HT1080 (cell line): ENCODE results near the gene RHOT2. TPM values are rescaled to one million over a fixed set of nuclear protein-coding genes. Genes with fewer than 3 reads are reported as not detected.

Source experiments
- DNase-seq: peaks from one replicate; pipeline ENCODE4 v3.0.0-alpha.2; 2015; ENCODE audit warnings: low read depth
- total RNA-seq: library from RNA; depleted of rRNA; stranded (reverse); fragments of >200 nt; shearing (Covaris generic); gene quantifications from 2 replicates; pipeline ENCODE4 v1.2.3, GENCODE V29; 2014

The RHOT2 gene
- total RNA-seq, 1 experiment from 2014 or later, result 95.4 TPM

DNA sequence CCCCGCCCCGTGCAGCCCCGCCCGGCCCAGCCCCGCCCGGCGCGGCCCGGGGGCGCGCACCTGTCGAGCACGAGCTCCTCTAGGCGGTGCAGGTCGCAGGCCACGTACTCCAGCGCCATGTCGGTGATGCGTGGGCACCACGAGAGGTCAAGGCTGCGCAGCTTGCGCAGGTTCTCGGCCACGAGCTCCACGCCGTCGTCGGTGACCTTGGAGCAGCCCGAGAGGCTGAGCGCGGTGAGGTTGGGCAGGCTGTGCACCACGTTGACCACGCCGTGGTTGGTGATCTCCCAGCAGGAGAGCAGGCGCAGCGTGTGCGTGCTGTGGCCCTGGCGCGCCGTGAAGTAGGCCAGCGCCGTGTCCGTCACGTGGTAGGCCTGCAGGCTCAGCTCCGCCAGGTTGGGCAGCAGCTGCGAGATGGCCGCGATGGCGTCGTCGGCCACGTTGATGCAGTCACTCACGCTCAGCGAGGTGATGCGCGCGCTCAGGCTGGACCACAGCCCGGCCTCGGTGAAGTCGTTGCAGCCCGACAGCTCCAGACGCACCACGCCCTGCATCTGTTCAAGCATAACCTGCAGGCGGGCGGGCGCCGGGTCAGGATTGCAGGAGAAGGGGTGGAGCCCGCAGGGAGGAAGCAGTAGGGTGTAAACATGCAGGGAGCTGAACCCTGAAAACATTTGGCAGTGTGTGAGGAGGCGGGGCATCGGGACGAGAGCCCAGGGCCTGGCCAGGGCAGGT, 27.6 kb downstream of the RHOT2 start:
- no peak for DNase-seq

DNA sequence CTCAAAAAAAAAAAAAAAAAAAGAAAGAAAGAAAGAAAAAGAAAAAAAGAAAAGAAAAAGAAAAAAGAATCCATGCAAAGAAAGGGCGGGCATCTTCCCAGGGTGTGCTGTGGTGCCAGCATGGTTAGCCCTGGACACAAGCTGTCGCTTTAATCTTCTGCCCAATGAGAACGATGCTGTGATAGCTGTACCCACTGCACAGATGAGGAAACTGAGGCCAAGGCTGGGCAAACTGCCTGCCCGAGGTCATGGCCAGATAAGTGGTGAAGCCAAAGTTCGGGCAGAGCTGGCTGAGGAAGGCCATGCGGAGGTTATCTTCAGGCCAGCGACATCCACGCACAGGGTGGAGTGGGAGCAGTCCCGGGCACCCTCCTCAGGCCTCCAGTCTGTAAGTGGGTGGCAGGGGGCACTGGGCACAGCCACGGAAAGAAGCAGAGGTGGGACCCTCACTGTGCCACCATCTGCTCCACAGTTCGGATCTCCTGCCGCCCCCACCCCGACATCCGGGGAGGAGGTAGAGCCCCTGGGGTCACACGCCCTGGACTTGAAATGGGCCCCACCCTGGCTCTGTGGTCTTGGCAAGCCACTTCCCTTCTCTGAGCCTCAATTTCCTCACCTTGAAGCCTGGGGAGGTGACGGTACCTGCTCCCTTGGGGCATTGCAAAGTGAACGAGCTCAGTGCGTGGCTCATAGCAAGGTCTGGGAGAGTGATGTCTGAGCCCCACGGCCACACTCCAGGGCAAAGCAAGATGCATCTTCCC, 31.2 kb downstream of the RHOT2 start:
- DNase-seq, result no peak

DNA sequence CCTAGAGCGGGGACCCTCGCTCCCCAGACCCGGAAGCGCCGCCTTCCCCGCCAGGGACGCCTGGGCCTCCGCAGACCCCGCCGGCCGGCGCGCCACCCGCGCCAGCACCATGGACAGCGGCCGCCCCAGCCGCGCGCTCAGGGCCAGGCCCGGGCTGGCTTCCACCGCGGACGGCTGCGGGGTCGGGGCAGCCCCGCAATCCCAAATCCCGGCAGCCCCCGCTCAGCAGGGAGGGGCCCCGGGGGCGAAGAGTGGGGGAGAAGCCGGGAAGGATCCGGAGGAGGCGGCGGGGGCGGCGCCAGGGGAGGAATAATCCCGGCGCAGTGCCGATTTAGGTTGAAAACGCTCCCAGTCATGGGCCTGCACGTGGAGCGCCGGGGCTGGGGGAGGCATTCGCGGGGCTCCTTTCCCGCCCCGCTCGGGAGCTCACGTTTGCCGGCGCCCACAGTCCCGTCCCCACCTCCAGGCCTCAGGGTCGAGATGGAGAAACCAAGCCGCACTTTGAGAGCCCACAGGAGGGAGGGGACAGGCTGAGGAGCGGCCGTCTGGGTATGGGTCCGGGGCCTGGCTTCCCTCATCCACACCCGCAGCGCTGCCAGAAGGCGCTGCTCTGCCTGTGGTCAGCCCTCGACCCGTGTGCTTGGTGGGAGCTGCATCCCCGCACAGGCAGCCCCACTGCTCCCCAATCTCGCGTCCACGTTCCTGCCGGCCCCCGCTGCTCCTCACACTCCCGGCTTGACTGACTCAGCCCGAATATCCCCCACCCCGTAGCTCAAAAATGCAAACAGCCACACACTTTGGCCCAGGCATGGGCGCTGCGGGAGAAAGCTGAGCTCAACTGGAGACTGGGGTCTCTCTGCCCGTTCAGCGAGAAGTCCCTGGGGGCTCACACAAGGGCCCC, 33.0 kb downstream of the RHOT2 start:
- DNase-seq, result no peak

DNA sequence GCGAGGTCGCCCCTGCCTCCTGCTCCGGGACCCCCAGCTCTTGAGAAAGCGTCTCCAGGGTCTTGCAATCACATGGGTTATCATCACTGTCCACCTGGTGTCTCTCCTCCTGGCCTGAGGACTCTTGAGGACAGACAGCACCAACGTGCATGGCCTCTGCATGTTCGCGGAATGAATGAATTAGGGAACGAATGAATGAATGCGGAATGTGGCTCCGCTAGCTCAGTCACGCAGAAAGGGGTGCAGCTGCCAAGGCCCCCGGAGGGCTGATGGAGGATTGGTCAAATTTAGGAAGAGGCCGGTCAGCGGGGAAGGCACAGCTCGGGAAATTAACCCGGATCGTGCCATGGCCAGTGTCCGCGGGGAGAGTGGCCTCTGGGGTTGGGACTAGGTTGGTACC, 34.4 kb downstream of the RHOT2 start:
- no peak for DNase-seq

DNA sequence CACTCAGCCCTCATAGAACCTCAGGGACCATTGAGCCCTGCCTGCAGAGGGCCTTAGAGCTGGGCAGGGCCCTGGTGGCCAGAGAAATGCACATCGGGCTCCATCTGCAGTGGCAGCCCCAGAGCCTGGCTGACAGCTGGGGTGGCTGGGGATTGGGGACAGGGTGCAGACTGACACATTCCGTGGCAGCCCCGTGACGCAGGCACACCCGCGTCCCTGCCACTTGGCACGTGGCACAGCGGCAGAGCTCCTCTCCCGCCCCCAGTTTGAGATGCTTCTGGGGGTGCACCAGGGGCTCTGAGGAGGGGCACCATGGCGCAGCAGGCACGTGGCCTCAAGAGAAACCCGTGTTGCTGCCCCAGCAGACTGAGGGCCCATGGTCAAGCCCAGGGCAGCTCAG, 35.5 kb downstream of the RHOT2 start:
- DNase-seq, result no peak

DNA sequence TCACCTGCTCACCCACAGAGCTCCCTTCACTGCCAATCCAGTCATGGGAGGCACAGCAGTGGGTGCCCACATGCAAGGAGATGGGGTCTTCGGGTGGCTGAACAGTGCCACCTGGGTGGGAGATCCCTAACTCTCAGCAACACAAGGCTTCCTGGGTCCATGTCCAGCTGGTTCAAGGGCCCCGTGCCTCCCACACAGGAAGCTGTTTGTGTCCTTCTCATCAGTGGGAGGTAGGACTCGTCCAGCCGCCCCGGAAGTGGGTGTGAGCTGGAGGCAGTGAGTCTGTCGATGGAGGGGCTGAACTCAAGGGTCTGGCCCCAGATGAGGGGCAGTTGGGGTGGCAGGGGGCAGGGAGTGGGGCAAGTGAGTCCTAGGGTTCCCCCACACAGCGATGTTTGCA, 36.1 kb downstream of the RHOT2 start:
- no peak for DNase-seq

DNA sequence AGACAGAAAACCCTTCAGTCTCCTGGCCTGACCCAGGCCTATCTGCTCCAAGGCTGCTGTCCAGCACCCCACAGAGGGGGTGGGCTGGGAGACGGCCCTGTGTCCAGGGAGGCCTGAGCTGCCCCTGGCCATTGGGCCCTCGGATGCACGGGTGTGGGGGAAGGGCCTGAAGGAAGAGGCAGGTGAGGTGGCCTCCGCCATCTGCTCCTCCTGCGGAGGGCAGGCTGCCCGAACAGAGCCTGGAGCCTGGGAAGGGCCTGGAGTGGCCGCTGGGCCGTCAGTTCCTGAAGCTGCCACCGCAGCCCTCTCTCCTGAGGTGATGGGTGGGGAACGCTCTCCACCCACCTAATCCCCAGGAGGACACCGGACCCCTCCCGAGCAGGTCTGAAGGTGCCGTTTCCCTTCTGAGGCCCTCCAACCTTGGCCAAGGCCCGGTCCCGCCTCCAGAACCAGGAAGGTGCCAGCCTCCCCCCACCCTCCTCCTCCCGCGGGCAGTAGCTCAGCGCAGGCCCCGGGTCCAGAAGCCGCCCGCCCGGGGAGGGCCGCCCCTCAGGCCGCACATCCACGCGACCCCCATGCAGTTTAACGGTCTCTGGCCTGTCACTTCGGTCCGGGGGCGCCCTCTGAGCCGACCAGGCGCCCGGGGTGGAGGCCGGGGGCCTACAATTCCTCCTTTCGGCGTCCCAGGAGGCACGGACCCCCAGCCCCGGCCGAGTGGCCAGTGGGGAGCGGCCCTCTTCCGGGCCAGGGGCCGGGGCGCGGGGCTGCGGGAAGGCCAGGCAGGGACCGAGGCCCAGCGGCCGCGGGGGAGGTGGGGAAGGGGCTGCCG, 36.8 kb downstream of the RHOT2 start:
- no peak for DNase-seq

DNA sequence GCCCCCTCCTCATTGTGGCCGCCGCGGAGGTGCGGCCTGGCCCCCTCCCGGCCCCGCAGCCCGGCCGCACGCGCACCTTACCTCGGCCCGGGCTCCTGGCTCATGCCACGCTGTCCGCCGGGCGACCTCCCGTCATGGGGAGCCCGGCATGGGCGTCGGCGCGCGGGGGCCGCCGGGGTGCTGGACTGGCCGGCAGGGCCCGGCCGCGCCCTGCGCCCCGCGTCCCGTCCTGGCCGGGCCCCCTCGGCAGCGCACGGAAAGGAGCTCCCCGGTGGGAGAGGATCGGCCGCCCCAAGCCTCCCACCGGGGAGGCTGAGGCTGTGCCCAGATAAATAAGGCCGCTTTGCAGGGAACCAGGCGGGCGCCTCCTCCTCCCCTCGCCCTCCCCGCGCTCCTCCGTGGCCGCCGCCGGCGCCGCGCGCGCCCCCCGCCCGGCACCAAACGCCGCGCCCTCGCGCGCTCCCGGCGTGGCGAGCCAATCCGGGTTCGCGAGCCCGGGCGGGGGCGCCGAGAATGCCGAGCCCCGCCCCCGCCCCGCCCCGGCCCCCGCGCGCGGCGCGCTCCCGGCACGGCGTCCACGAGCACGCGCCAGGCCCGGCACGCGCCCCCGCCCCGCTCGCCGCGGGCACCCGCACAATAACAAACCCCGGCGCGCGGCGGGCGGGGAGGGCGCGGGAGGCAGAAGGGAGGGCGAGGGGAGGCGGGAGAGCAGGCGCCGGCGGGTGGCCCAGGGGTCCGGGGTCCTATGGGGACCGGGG, 37.7 kb downstream of the RHOT2 start, which contains the start of gene FBXL16:
Gene FBXL16, minus strand, starts transcription at position 371 of the 758 bp plus-strand sequence. CDS start 8,396 bp downstream, outside the sequence.
- no peak for DNase-seq

DNA sequence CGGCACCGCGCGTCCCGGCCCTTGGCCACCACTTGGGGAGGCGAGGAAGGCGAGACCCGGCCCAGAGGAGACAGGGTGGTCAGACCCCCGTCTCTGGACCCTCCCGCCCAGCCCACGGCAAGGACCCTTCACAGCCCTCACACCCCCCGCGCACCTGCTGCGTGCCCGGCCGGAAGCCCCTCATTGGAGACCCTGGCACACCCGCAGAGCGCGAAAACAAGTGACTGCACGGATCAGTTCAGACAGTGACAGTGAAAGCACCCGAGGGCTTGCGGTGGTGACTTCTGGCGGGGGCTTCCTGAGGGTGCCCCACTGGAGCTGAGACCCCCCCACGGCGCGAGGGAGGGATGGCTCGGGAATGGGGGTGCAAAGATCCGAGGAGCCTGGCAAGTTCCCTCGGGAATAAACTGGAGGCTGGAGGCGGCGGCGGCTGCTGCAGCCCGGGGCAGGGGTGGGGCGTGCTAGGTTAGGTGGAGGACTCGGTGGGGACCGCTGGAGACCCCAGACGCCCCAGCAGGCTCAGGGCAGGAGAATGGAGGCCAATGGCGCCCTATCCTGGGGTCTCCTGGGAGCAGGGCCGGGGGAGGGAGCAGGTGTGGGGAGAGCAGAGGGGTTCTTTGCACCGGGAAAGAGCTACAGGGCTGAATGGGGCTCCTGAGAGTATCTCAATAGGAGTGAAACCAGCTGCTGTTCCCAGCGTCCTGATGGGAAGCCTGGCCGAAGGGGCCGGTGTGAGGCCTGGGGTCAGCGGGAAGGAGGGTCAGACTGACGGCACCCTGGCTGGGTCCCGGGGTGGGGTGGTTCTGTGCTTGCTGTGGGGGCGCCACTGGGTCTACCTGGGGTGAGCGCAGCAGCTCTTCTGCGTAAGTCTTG, 38.5 kb downstream of the RHOT2 start:
- no peak for DNase-seq

DNA sequence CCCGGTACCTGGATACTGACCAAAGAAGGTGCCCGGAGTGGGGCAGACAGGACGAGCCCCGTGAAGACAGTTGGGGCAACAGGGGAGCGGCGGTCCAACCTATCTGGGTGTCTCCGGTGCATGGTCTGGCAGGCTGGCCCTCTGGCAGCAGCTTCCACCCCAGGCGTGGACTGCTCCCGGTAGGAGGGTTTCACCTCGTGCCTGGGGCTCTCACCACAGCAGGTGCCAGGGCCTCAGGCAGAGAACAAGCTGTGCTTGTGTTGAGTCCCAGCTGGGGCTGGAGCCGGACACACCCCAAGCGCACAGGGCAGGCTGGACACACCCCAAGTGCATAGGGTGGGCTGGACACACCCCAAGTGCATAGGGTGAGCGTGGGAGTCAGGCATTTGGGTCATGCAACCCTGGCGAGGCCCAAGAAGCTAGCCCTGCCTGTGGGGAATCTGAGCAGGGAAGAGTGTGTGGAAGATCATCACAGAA, 39.2 kb downstream of the RHOT2 start:
- no peak for DNase-seq

DNA sequence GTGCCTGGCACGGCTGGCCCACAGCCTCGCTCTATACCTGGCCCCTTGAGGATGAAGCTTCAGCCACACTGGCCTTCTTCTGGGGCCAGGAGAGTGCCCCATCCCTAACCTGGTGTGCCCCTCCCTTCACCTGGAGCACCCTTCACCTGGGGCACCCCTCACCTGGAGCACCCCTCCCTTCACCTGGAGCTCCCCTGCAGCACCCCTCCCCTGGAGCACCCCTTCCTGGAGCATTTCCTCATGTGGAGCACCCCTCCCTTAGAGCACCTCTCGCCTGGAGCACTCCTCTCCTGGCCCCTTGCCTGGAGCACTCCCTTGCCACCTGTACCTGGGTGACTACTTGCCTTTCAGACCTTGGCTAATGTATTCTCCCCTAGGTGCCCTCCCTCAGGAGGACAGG, 40.1 kb downstream of the RHOT2 start:
- DNase-seq, result no peak

DNA sequence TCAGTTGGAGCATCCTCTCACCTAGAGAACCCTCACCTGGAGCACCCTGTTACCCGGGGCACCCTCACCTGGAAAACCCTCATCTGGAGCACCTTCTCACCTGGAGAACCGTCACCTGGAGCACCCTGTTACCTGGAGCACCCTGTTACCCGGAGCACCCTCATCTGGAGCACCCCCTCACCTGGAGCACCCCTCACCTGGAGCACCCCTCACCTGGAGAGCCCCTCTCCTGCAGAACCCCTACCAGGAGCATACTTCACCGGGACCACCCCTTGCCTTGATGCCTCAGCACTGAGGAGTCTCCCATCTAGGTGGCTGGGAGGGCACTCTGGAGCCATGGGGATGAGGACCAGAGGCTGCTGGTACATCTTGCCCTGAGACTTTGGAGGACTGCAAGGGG, 41.0 kb downstream of the RHOT2 start:
- no peak for DNase-seq

DNA sequence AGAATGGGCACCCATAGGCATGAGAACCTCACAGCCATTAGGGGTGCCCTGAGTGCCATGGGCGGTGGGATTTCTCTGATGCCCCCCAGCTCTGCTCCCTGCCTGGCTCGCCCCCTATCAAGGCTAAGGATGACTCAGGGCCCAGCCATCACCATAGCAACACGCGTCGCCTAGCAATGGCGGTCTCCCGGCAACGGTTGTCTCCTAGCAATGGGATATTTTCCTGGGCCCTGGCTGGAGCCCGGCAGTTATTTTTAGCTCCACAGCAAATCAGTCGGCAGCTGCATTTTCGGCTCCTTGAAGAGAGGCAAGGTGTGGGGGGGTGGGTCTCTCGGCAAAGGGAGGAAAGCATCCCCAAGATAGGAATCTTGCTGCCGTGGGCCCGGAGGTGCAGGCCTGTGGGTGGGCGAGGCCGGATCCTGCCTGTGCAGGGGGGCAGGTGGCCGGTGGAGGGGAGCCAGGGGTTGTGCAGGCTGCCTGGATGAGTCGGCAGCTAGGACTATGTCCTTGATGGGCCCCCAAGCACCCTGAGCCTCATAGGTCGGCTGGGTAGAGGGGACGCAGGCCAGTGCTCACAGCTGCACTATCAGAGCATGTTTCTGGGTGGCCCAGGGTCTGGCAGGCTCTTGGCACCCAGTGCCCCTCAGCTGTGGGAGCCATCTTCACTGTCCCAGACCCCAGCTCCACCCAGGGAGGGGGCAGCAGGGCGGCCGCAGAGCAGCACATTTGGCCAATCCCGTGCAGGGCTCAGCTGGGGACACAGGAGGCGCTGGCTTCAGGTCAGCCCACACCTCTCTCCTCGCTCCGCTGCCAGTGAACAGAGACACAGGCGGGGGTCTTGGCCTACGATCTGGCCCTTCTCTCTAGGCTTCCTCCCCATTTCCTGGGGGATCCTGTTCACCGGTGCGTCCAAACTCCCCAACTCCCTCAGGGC, 41.9 kb downstream of the RHOT2 start:
- DNase-seq, result peak; percentile 86

DNA sequence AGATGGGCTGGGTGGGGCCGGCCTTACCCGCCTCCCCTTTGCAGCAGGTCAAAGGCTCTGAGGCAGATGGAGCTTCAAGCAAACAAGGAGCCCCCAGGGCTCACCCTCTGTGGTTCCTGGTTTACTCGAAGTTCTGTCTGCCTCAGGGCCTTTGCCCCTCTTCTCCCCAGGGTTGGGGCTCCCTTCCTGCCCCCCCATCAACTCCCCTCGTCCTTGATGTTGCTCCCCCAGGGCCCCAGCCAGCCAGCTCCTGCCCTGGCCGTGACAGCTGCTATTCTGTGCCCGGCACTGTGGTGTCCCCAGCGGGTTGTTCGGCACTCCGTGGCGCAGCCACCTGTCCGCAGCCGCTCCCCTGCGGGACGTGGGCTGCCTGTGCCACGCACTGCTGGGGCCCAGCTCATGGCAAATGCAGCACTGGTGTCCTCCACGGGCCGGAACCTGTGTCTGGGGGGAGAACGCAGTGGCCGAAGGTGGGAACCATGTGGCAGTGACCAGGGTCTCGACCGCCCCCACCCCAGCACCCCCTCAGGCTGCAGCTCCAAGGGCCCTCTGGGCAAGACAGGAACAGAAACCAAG, 42.7 kb downstream of the RHOT2 start:
- DNase-seq, result no peak

DNA sequence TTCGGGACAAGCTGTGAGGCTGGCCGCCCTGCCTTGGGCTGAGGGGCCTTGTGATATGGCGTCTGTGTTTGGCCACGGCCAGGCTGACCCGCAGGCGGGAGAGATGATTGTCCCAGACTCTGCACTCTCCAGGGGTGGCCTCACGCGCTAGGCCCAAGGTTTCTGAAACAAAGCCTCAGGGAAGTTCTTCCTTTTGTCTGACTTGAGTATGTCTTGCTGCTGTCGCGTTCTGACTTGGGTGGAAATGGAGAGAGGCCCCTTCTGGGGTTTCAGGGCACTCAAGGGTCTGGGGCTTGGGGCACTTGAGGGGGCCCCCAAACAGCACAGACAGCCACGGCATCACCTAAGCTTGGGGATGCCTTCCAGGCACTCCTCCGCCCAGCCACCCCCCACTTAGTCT, 43.2 kb downstream of the RHOT2 start:
- DNase-seq, result no peak

DNA sequence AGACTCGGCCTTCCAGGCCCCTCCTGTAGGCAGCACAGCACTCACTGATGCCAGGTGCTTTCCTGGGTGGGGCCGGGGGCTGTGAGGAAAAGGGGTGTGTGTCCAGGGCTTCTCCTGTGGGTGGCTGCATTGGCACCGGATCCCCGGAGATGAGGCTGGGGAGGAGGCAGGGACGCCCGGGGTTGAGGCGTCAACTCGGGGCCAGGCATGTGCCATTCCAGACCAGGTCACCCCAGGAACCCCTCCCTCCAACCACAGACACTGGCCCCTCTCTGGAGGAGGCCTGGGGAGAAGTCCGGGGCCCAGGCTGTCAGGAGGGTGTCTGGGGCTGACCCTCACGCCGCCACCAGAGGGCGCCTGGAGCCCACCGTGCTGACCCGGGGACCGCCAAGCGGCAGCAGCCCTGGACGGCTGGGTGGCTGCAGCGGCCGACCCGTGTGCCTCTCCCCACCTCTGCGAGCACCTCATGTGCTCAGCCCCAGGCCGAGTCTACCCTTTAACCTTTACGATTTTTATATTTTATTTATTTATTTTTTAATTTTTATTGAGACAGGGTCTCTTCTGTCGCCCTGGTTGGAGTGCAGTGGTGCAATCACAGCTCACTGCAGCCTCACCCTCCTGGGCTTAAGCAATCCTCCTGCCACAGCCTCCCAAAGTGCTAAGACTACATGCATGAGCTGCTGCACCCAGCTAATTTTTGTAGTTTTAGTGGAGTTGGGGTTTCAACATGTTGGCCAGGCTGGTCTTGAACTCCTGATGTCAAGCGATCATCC, 43.8 kb downstream of the RHOT2 start:
- peak; percentile 67 for DNase-seq
